Activated T-cell treated with anti-CD3 and anti-CD28 coated beads for 24 hours (primary cell): ENCODE data around the gene CAMK1D.
"Not testable (repeated sequence)": the region's sequence is repeated elsewhere in the genome, so short reads cannot be mapped to it uniquely, and the experiment has no call there.

ENCODE experiments used
- DNase-seq: peaks from one replicate; pipeline ENCODE4 v3.0.0-alpha.2; 2020; ENCODE audit warnings: low read depth

The CAMK1D gene

GRCh38 chr10:12526311-12526710 lies 177.0 kb downstream of the CAMK1D start:
- no peak for DNase-seq

GRCh38 chr10:12529976-12530375 lies 180.6 kb downstream of the CAMK1D start:
- DNase-seq, result no peak

GRCh38 chr10:12531305-12532220 lies 182.2 kb downstream of the CAMK1D start:
- no peak for DNase-seq

GRCh38 chr10:12533151-12533550 lies 183.8 kb downstream of the CAMK1D start:
- DNase-seq, result no peak

- DNase-seq, result no peak
Observed at GRCh38 chr10:12533723-12534122, 184.4 kb downstream of the CAMK1D start.

GRCh38 chr10:12534824-12535223 lies 185.5 kb downstream of the CAMK1D start:
- DNase-seq, result no peak

GRCh38 chr10:12535656-12536055 lies 186.3 kb downstream of the CAMK1D start:
- no peak for DNase-seq

GRCh38 chr10:12538491-12538995 lies 189.2 kb downstream of the CAMK1D start:
- no peak for DNase-seq

GRCh38 chr10:12539350-12540164 lies 190.2 kb downstream of the CAMK1D start:
- no peak for DNase-seq

- DNase-seq, result no peak
Observed at GRCh38 chr10:12540341-12540781, 191.0 kb downstream of the CAMK1D start.

- DNase-seq, result no peak
Observed at GRCh38 chr10:12541446-12542067, 192.2 kb downstream of the CAMK1D start.

GRCh38 chr10:12542133-12542670 lies 192.9 kb downstream of the CAMK1D start:
- no peak for DNase-seq

GRCh38 chr10:12543589-12543988 lies 194.2 kb downstream of the CAMK1D start:
- DNase-seq, result no peak

- DNase-seq, result not testable (repeated sequence)
Observed at GRCh38 chr10:12546160-12546802, 196.9 kb downstream of the CAMK1D start.

- no peak for DNase-seq
Observed at GRCh38 chr10:12547301-12547771, 198.0 kb downstream of the CAMK1D start.

GRCh38 chr10:12549297-12549696 lies 199.9 kb downstream of the CAMK1D start:
- no peak for DNase-seq

- no peak for DNase-seq
Observed at GRCh38 chr10:12550994-12551393, 201.6 kb downstream of the CAMK1D start.

GRCh38 chr10:12556039-12556438 lies 206.7 kb downstream of the CAMK1D start:
- DNase-seq, result no peak

GRCh38 chr10:12559578-12560178 lies 210.3 kb downstream of the CAMK1D start:
- no peak for DNase-seq

GRCh38 chr10:12561307-12561706 lies 212.0 kb downstream of the CAMK1D start:
- DNase-seq, result no peak

- DNase-seq, result no peak
Observed at GRCh38 chr10:12561720-12562119, 212.4 kb downstream of the CAMK1D start.
